NB4 (cell line): ENCODE data around the gene FAM120B.

Experiments used
- DNase-seq: peaks from one replicate; pipeline ENCODE4 v3.0.0; 2010; ENCODE audit warnings: low read depth
- H3K4me3 ChIP-seq: one replicate; pipeline ENCODE4 v1.5.1; 2011; ENCODE audit warnings: mild to moderate bottlenecking, low read depth, low read length, moderate library complexity
- CTCF ChIP-seq: IDR thresholded peaks from one replicate; pipeline ENCODE4 v1.5.1; 2012; ENCODE audit warnings: low read depth, low read length
- MAX ChIP-seq: IDR thresholded peaks from 2 replicates; pipeline ENCODE4 v1.6.1; 2011; ENCODE audit warnings: low read depth, low read length
- MYC ChIP-seq: IDR thresholded peaks from 2 replicates; pipeline ENCODE4 v1.6.1; 2011; ENCODE audit warnings: low read depth, low read length
- POLR2A ChIP-seq: IDR thresholded peaks from 2 replicates; pipeline ENCODE4 v1.6.1; 2011; ENCODE audit warnings: mild to moderate bottlenecking; ENCODE audit not compliant: insufficient read length; ENCODE audit errors: extremely low read depth

Gene FAM120B

GRCh38 chr6:170298688-170299087 lies 7.9 kb upstream of the FAM120B start:
- no peak for TF ChIP-seq CTCF
- TF ChIP-seq MYC: no peak
- TF ChIP-seq POLR2A: no peak
- TF ChIP-seq MAX: no peak
- no peak overlapping the region for H3K4me3 ChIP-seq
- peak; percentile 54 for DNase-seq

GRCh38 chr6:170301184-170301583 lies 5.4 kb upstream of the FAM120B start:
- no peak for TF ChIP-seq CTCF
- TF ChIP-seq MAX: no peak
- no peak for TF ChIP-seq MYC
- TF ChIP-seq POLR2A: no peak
- DNase-seq: no peak
- H3K4me3 ChIP-seq: no peak overlapping the region

- peak overlapping the region; percentile 67 for H3K4me3 ChIP-seq
- no peak for TF ChIP-seq MAX
- TF ChIP-seq CTCF: no peak
- TF ChIP-seq MYC: no peak
- TF ChIP-seq POLR2A: no peak
- no peak for DNase-seq
These were observed 694 bp upstream of the FAM120B start for GRCh38 chr6:170305805-170306323.

- peak overlapping the region; percentile 92 for H3K4me3 ChIP-seq
- TF ChIP-seq CTCF: no peak
- TF ChIP-seq MAX: no peak
- TF ChIP-seq MYC: no peak
- no peak for TF ChIP-seq POLR2A
- DNase-seq: no peak
These were observed 555 bp downstream of the FAM120B start for GRCh38 chr6:170307080-170307545.

- TF ChIP-seq MYC: no peak
- TF ChIP-seq MAX: no peak
- TF ChIP-seq CTCF: no peak
- TF ChIP-seq POLR2A: no peak
- H3K4me3 ChIP-seq: peak overlapping the region; percentile 17
- DNase-seq: no peak
These were observed 2.2 kb downstream of the FAM120B start for GRCh38 chr6:170308761-170309160.

- H3K4me3 ChIP-seq: no peak overlapping the region
- TF ChIP-seq MAX: no peak
- TF ChIP-seq MYC: no peak
- TF ChIP-seq CTCF: no peak
- TF ChIP-seq POLR2A: no peak
- DNase-seq: no peak
These were observed 5.1 kb downstream of the FAM120B start for GRCh38 chr6:170311696-170312095.
